WTC11 (cell line): ENCODE results near the gene ZNF486. TPM values are rescaled to one million over a fixed set of nuclear protein-coding genes. Genes with fewer than 3 reads are reported as not detected.

ENCODE experiments used
- ATAC-seq: fragments of 200-7000 bp; cut with Tn5 transposase; 2 replicates; pipeline ENCODE4 v1.10.0; 2021; ENCODE audit warnings: mild to moderate bottlenecking, moderate library complexity
- CTCF ChIA-PET: fragments of 300-600 bp; sonication (Branson Sonifier 250); formaldehyde crosslinking; loops from one replicate; lab custom pipeline; 2021; ENCODE audit warnings: antibody characterized with exemption; lab: Charles Lee
- POLR2A ChIA-PET: fragments of 350-600 bp; sonication (Branson Sonifier 250); formaldehyde crosslinking; loops from one replicate; lab custom pipeline; 2021; ENCODE audit warnings: antibody characterized with exemption; lab: Charles Lee
- DNase-seq: peaks from one replicate; pipeline ENCODE4 v3.0.0; 2021; ENCODE audit warnings: low spot score
- H3K27ac Mint-ChIP-seq: 2 replicates; pipeline ENCODE4 v1.8.0; 2021; ENCODE audit warnings: mixed read lengths
- H3K27me3 Mint-ChIP-seq: 2 replicates; pipeline ENCODE4 v1.8.0; 2021; ENCODE audit warnings: low read depth, mild to moderate bottlenecking, moderate library complexity, mixed read lengths
- H3K36me3 Mint-ChIP-seq: 2 replicates; pipeline ENCODE4 v1.8.0; 2021; ENCODE audit warnings: mixed read lengths
- H3K4me1 Mint-ChIP-seq: 2 replicates; pipeline ENCODE4 v1.8.0; 2022; ENCODE audit warnings: mixed read lengths
- H3K4me3 Mint-ChIP-seq: 2 replicates; pipeline ENCODE4 v1.8.0; 2021; ENCODE audit warnings: mild to moderate bottlenecking, moderate library complexity, mixed read lengths
- H3K9me3 Mint-ChIP-seq: 2 replicates; pipeline ENCODE4 v1.8.0; 2021; ENCODE audit warnings: mixed read lengths
- ATF2 ChIP-seq: sonication (generic); formaldehyde crosslinking; IDR thresholded peaks from 2 replicates; pipeline ENCODE4 v1.8.1; 2022; ENCODE audit warnings: low read depth, missing genetic modification reagents, borderline replicate concordance
- CREM ChIP-seq: sonication (generic); formaldehyde crosslinking; IDR thresholded peaks from 2 replicates; pipeline ENCODE4 v1.8.1; 2022; ENCODE audit warnings: mild to moderate bottlenecking, missing genetic modification reagents, moderate library complexity
- E2F4 ChIP-seq: sonication (generic); formaldehyde crosslinking; IDR thresholded peaks from 2 replicates; pipeline ENCODE4 v1.8.1; 2022; ENCODE audit warnings: low read depth, mild to moderate bottlenecking, moderate library complexity, missing genetic modification reagents, borderline replicate concordance
- MLX ChIP-seq: sonication (generic); formaldehyde crosslinking; IDR thresholded peaks from 2 replicates; pipeline ENCODE4 v1.8.1; 2023; ENCODE audit warnings: mild to moderate bottlenecking, missing genetic modification reagents, moderate library complexity
- RELA ChIP-seq: sonication (generic); formaldehyde crosslinking; IDR thresholded peaks from 2 replicates; pipeline ENCODE4 v1.8.1; 2022; ENCODE audit warnings: missing genetic modification reagents, mild to moderate bottlenecking, borderline replicate concordance
- STAT6 ChIP-seq: sonication (generic); formaldehyde crosslinking; conservative IDR thresholded peaks from 2 replicates; pipeline ENCODE4 v1.8.1; 2023; ENCODE audit warnings: mild to moderate bottlenecking, low read depth, missing genetic modification reagents, moderate library complexity
- TEAD1 ChIP-seq: sonication (generic); formaldehyde crosslinking; IDR thresholded peaks from 2 replicates; pipeline ENCODE4 v1.8.0; 2022; ENCODE audit warnings: mild to moderate bottlenecking, missing genetic modification reagents
- ZMAT4 ChIP-seq: fragments of 250-450 bp; sonication (Bioruptor Pico); IDR thresholded peaks from 2 replicates; pipeline ENCODE4 v1.9.0; 2021; ENCODE audit warnings: mild to moderate bottlenecking
- ZNF317 ChIP-seq: sonication (generic); formaldehyde crosslinking; IDR thresholded peaks from 2 replicates; pipeline ENCODE4 v1.8.1; 2023; ENCODE audit warnings: low read depth, mild to moderate bottlenecking, moderate library complexity, missing genetic modification reagents, borderline replicate concordance
- ZNF532 ChIP-seq: fragments of 250-450 bp; sonication (Bioruptor Pico); IDR thresholded peaks from 2 replicates; pipeline ENCODE4 v1.9.0; 2021; ENCODE audit warnings: mild to moderate bottlenecking, borderline replicate concordance
- total RNA-seq: library from RNA; stranded (reverse); gene quantifications from 3 replicates; pipeline ENCODE4 v1.2.3, GENCODE V29; 2021

The ZNF486 gene
- total RNA-seq, 1 experiment from 2014 or later, result 22.3 TPM

GRCh38 chr19:20165971-20166592 is 932 bp upstream of the ZNF486 start:
- H3K27me3 Mint-ChIP-seq, result no peaks in the 10 kb centered on the region
- H3K4me3 Mint-ChIP-seq, result no peak overlapping the region
- H3K36me3 Mint-ChIP-seq, result peaks cover 19% of the 10 kb centered on the region
- peaks cover 59% of the 10 kb centered on the region for H3K4me1 Mint-ChIP-seq
- no peaks in the 10 kb centered on the region; the same call in 1 of the 2 replicates for H3K9me3 Mint-ChIP-seq
- no peak for ATAC-seq
- no peak for TF ChIP-seq ZMAT4 (CRISPR knock-in tag)
- TF ChIP-seq ATF2, result no peak
- no peak for TF ChIP-seq RELA (CRISPR knock-in tag)
- TF ChIP-seq STAT6 (CRISPR knock-in tag), result no peak
- TF ChIP-seq E2F4, result no peak
- TF ChIP-seq CREM (CRISPR knock-in tag), result no peak
- no peak for TF ChIP-seq MLX (CRISPR knock-in tag)
- TF ChIP-seq ZNF532 (CRISPR knock-in tag), result no peak
- POLR2A ChIA-PET, result interaction anchor here (0.6 to 2.7 kb wide), 13 partner anchors 15 to 169 kb away, joined by 3 to 19 read pairs (median 5); partner anchors contain the start of genes ZNF682 and ZNF90
- H3K27ac Mint-ChIP-seq, result 0 out of 2 replicates have a peak overlapping the region, but pooled peaks have one; percentile 64
- DNase-seq, result no peak
- CTCF ChIA-PET, result interaction anchor here (1.6 to 2.1 kb wide), 2 partner anchors 127 to 168 kb away, joined by 5 to 20 read pairs; partner anchors contain the start of gene ZNF682

- H3K9me3 Mint-ChIP-seq, result no peaks in the 10 kb centered on the region; the same call in 1 of the 2 replicates
- H3K4me1 Mint-ChIP-seq, result peaks cover 45% of the 10 kb centered on the region
- POLR2A ChIA-PET, result interaction anchor here (0.8 to 2.7 kb wide), 14 partner anchors 11 to 257 kb away, joined by 3 to 19 read pairs (median 5); partner anchors contain the start of genes ZNF682 and ZNF90
- CTCF ChIA-PET, result interaction anchor here (0.7 to 2.1 kb wide), 8 partner anchors 18 to 636 kb away, joined by 3 to 20 read pairs (median 4); partner anchors contain the start of gene ZNF682
- peak overlapping the region; percentile 98 for H3K27ac Mint-ChIP-seq
- H3K36me3 Mint-ChIP-seq, result peaks cover 35% of the 10 kb centered on the region
- DNase-seq (no peak), ATAC-seq (0 out of 2 replicates have a peak, but pooled peaks have one; percentile 3)
- H3K4me3 Mint-ChIP-seq, result peak overlapping the region; percentile 98
- no peaks in the 10 kb centered on the region for H3K27me3 Mint-ChIP-seq
- TF ChIP-seq ZNF317 (CRISPR knock-in tag) (no peak), TEAD1 (CRISPR knock-in tag) (0 out of 2 replicates have a peak, but pooled peaks have one; percentile 1)
These were observed 673 bp downstream of the ZNF486 start for GRCh38 chr19:20167651-20168122.
